ENCODE data around the gene FAM240A. TPM values are rescaled to one million over a fixed set of nuclear protein-coding genes. Genes with fewer than 3 reads are reported as not detected.
A peak's percentile ranks its signal among the peaks of the same experiment; 100 is the strongest.
"Not testable (repeated sequence)": the region's sequence is repeated elsewhere in the genome, so short reads cannot be mapped to it uniquely, and the experiment has no call there.

Gene FAM240A
- total RNA-seq, 1 experiment from 2014 or later, result not detected

- DNase-seq (ENCODE audit: low read depth), result no peak
Measured at GRCh38 chr3:46586738-46587246, 25.5 kb upstream of the FAM240A start.

- not testable (repeated sequence) for DNase-seq (ENCODE audit: low read depth)
Measured at GRCh38 chr3:46587268-46587667, 25.1 kb upstream of the FAM240A start.

DNA sequence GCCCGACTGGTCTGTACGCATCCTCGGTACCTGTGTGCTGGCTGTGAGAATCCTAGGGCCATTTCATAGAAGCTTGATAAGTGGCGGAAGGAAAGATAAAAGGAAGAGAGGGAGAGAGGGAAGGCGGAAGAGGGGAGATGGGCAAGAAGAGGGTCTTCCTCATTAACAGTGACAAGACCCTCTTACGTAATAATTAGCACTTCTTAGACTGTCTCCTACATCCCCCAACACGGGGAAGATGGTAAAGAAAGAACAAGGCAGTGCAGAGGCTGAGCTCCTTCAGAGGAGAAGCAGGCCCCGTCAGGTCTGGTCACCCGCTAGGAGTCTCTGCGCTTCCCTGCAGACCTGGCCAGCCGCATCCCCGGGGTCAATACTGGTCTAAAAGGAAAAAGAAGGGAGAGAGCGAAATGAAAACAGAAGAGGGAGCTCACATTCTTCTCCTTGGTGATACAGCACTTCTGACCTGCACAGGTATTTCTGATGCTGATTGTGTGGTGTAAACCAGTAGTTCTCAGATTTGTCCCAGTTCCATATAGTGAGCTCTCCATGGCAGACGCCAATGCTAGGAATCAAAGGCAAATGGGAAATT lies 19.0 kb upstream of the FAM240A start:
- no peak for DNase-seq (ENCODE audit: low read depth)

DNA sequence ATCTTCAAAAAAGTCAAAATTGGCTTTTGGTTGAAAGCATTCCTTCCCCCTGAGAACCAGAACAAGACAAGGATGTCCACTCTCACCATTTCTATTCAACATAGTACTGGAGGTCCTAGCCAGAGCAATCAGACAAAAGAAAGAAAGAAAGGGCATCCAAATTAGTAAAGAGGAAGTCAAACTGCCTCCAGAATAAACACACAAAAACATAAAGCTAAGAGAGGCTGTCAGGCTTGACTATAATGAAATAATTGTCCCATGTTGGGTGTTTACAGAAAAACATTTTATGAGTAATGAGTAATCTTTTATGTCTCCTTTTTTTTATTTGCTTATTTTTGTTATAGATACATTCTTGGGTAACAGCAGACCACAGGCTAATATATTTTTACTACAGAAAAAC lies 18.3 kb upstream of the FAM240A start:
- DNase-seq (ENCODE audit: low read depth), result no peak

DNA sequence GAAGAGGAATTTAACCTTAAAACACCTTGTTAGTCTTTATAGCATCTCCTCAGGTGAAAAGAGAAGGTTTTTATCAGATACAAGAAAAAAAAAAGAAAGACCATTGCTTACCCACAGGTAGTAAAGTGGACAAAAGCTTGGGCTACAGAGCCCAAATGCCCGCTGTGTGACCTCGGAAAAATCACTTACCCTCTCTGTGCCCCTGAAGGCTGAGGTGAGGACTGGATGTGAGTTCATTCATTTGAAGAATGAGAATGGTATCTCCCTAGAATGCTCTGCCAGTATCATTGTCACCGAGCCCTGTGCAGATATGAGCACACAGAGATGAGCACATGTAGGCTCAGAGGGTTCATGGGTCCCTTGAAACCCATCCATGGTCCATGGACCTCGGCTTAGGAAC lies 17.6 kb upstream of the FAM240A start:
- DNase-seq (ENCODE audit: low read depth), result no peak

DNA sequence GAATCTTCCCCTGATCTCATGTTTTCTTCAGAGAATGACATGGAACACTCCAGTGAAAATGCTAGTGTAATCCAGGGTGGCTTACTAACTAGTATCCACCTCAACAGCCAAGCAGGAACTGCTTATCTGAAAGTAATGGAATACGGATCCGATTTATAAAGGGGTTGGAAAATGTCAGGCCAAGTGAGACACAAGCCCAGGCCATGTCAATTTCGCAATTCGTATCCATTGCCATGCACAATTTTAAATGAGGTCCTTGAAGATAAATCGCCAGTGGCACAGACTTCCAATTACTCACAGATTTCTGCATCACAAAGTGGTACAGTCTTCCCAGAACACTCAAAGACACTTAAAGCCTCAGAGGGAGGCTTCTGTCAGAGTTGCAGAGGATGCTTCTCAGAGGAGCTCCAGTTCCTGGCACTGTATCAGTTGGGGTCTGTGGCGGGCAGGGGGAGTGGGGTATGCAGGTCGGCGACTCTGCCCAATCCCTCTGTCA lies 16.5 kb upstream of the FAM240A start:
- no peak for DNase-seq (ENCODE audit: low read depth)

DNA sequence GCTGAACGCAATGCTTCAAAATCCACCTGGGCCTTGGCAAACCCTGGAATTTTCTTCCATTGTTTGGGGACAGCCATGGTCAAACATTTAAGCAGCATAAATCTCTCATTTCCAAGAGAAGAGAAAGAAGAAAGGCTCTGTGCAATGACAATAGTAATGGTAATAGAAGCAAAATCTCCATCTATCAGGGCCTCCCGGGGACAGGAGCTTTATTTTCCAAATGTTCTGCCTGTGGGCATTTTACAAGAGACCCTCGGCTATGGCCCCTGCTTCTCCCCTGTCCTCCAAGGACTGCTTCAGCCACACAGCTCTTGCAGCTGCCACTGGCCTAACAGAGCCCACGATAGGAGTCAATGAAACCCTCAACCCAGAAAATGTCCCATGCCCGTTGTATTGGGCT lies 12.7 kb upstream of the FAM240A start:
- DNase-seq (ENCODE audit: low read depth), result no peak

DNA sequence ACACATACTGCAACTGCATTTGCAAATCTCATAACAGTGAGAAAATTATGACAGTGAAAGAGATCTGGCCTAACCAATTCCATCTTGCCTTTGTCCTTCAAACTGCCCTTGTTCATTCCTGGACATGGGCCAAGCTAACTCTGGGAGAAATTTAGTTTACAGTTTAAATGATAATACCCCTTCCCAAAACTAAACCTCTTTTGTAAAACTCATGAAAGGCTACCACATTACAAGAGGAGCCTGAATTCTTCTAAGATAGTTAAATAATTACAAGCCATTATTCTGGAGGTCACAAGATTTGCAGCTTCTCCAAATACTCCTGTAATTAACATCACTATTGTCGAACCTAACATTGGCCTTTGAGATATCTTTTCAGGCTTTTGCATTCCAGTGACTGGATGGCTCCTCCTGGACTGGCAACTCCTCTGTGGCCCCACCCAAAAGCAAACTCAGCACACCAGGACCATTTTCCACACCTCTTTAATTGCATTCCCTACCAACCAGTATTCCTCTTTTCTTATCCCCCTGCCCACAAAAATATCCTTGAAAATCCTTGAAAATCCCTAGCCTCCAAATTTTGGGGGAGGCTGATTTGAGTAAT lies 8.8 kb upstream of the FAM240A start:
- no peak for DNase-seq (ENCODE audit: low read depth)

DNA sequence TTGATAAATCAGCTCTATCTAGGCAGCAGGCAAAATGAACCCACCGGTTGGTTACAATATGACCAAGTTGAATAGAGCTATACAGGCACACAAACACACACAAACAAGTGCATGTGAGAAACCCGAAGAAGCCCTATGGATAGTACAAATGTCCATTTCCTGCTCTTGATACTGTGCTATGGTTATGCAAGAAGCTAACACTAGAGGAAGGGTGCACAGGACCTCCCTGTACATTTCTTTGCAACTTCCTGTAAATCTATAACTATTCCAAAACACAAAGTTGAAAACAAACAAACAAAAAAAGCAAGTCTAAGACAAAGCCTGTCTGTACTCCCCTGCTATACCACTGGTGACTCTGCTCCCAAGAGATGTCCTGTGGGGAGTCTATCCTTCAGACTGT lies 8.2 kb upstream of the FAM240A start:
- no peak for DNase-seq (ENCODE audit: low read depth)

- DNase-seq (ENCODE audit: low read depth), result no peak
Measured at GRCh38 chr3:46607603-46608028, 4.7 kb upstream of the FAM240A start.

- DNase-seq (ENCODE audit: low read depth), result peak; percentile 14
Measured at GRCh38 chr3:46609212-46609721, 3.1 kb upstream of the FAM240A start.

- no peak for DNase-seq (ENCODE audit: low read depth)
Measured at GRCh38 chr3:46609944-46610722, 2.2 kb upstream of the FAM240A start.

DNA sequence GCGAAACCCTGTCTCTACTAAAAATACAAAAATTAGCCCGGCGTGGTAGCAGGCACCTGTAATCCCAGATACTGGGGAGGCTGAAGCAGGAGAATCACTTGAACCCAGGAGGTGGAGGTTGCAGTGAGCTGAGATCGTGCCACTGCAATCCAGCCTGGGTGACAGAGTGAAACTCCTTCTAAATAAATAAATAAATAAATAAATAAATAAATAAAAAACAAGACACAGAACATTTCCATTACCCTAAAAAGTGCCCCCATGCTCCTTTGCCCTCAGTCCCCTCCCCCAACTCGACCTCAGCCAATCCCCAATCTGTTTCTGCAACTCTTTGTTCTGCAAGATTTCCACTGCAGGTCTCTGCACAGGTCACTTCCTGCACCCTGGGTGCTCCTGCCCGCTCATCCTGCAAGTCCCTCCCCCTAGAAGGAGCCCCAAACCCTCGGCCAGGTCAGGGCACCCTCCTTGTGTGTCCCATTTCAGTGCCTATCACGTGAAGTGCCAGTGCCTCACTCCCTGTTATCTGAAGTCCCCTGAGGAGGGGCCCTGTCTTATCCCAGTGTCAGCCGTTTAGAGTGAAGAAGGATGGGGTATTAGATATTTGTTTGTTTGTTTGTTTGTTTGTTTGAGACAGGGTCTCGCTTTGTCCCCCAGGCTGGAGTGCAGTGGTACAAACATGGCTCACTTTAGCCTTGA lies 1.1 kb downstream of the FAM240A start:
- DNase-seq (ENCODE audit: low read depth), result no peak

- no peak for DNase-seq (ENCODE audit: low read depth)
Measured at GRCh38 chr3:46614431-46614830, 2.1 kb downstream of the FAM240A start.

DNA sequence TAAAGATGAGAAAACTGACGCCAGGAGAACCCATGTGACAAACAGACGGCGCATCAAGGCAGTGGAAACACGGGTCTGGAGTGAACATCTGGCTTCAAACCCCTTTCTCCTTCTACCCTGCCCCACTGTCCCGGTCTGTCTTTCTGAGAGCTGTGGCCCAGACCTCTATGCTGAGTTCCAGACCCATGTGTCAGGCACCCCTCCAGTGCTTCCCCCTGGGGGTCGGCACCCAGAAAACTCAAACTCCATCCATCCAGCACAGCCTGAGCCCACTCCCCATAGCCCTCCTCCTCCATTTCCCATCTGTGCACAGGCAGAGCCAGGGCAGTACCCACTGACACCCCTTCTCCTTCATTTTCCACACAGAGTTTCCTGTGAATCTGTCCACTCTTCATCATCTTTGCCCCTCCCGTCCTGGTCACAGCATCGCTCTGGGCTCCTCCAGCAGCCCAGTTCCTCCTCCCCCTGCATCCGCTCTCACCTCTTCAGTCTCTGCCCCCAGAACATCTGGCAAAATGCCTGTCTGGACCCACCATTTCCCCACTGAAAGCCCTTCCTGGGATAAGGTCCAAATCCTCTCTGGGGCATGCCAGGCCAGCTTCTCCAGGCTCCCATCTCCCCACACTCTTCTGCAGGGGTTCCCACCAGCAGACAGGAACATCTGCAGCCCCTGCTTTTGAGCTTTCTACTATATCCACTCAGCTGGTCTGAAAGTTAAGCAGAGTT lies 2.9 kb downstream of the FAM240A start:
- no peak for DNase-seq (ENCODE audit: low read depth)

DNA sequence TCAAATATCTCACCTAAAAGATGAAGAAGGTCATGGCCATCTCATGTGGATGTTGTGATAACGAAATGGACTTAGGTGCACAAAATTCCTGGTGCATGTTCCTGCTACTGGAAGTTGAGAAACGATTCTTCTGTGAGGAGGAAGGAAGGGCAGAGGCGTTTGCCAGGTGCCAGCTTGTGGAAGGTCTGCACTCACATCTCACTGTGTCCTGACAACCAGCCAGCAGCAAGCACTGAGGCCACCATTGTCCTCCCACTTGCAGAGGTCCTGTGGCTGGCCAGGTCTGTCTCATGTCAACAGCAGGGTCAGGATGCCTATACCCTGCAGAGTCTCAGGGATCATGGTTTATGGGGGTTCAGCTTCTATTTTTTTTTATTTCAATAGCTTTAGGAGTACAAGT lies 3.7 kb downstream of the FAM240A start:
- DNase-seq (ENCODE audit: low read depth), result no peak

DNA sequence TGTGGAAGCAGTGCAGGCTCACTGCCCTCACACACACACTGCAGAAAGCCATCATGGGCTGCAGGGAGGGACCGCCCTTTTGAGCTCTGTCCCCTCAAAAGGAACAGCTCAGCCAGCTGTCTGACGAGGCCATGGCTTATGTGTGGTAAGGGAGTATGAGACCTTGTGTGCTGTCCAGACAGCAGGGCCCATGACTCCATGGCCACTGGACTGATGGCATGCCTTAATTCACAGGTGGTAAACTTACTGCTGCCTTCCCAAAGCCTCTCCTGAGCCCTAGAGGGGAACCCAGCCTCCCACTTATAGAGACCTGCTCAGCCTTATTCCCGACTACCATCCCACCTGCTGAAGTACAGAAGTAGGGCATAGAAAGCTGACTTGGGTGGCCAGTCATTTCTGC lies 5.6 kb downstream of the FAM240A start:
- no peak for DNase-seq (ENCODE audit: low read depth)

GRCh38 chr3:46619845-46620778 lies 7.8 kb downstream of the FAM240A start:
- DNase-seq (ENCODE audit: low read depth), result no peak

GRCh38 chr3:46624533-46624932 lies 12.2 kb downstream of the FAM240A start:
- no peak for DNase-seq (ENCODE audit: low read depth)

DNA sequence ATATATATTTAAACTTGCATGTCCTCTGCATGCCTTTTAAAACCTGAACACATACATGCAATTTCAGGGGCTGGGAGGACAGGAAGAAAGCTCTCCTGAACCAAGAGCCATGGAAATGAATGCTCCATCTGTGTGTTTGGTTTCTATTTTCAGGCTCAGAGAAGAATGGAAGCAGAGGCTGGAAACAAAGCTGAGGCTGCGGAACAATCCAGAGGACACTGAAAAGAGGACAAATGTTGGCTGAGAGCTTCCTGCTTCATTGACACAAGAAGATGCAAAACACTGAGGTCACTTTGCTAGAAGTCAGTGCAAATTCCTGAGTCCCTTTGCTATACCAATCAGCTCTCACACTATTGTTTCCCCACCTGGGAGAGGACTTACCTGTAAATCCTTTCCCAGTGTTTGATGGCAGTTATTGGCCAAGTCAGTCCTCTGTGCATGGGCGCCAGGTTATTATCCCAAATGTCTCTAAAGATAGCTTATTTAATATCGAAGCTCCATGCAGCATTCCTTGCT lies 12.7 kb downstream of the FAM240A start:
- DNase-seq (ENCODE audit: low read depth), result no peak
